HUES64 (cell line): ENCODE data around the gene GPR158.

Experiments
- H3K27ac ChIP-seq: 2 replicates; pipeline ENCODE4 v1.7.0; 2013; ENCODE audit warnings: low read depth, low read length, inconsistent platforms
- H3K27me3 ChIP-seq: 2 replicates; pipeline ENCODE4 v1.6.1; 2013; ENCODE audit warnings: mild to moderate bottlenecking, low read length; ENCODE audit not compliant: insufficient read depth
- H3K36me3 ChIP-seq: 2 replicates; pipeline ENCODE4 v1.6.1; 2013; ENCODE audit warnings: mild to moderate bottlenecking, low read length; ENCODE audit not compliant: insufficient read depth
- H3K4me1 ChIP-seq: 2 replicates; pipeline ENCODE4 v1.6.1; 2013; ENCODE audit warnings: mild to moderate bottlenecking, low read length, moderate library complexity; ENCODE audit not compliant: insufficient read depth
- H3K4me3 ChIP-seq: 2 replicates; pipeline ENCODE4 v1.5.1; 2013; ENCODE audit warnings: mild to moderate bottlenecking, low read length, moderate library complexity
- H3K9ac ChIP-seq: 2 replicates; pipeline ENCODE4 v1.6.1; 2013; ENCODE audit warnings: mild to moderate bottlenecking, low read depth, low read length
- H3K9me3 ChIP-seq: 2 replicates; pipeline ENCODE4 v1.6.1; 2013; ENCODE audit warnings: low read depth, low read length; ENCODE audit not compliant: insufficient read depth
- WGBS: fragments of 150-250, 120-280 bp; methylation state at CpG from one replicate; pipeline ENCODE4 v1.1.7; 2013; ENCODE audit warnings: missing lambda C conversion rate; 5-methylcytosine and 5-hydroxymethylcytosine counted together

GPR158 gene

GRCh38 chr10:25502453-25502852 is 327.7 kb downstream of the GPR158 start:
- WGBS = 56% methylated on average over 1 of the region's 1 CpG

GRCh38 chr10:25504306-25504705 is 329.5 kb downstream of the GPR158 start:
- H3K4me3 ChIP-seq = no peak overlapping the region
- no peak overlapping the region for H3K9ac ChIP-seq
- 82% methylated on average over 3 of the region's 3 CpGs for WGBS
- no peaks in the 10 kb centered on the region for H3K36me3 ChIP-seq
- peaks cover 36% of the 10 kb centered on the region for H3K4me1 ChIP-seq
- H3K27ac ChIP-seq = no peak overlapping the region
- no peaks in the 10 kb centered on the region for H3K9me3 ChIP-seq
- H3K27me3 ChIP-seq = no peaks in the 10 kb centered on the region

More at GRCh38 chr10:25502453-25502852, 327.7 kb downstream of the GPR158 start:
- Histone ChIP-seq H3K9ac (no peak overlapping the region), H3K4me3 (no peak overlapping the region), H3K4me1 (peaks cover 26% of the 10 kb centered on the region), H3K27me3 (no peaks in the 10 kb centered on the region), H3K36me3 (no peaks in the 10 kb centered on the region), H3K9me3 (no peaks in the 10 kb centered on the region), H3K27ac (peak overlapping the region; percentile 15; the same call in 1 of the 2 replicates)

- Histone ChIP-seq H3K4me3 (no peak overlapping the region), H3K36me3 (no peaks in the 10 kb centered on the region), H3K4me1 (peaks cover 32% of the 10 kb centered on the region), H3K9ac (no peak overlapping the region), H3K9me3 (no peaks in the 10 kb centered on the region), H3K27ac (no peak overlapping the region), H3K27me3 (no peaks in the 10 kb centered on the region)
- 97% methylated on average over 2 of the region's 3 CpGs for WGBS
These were observed 330.0 kb downstream of the GPR158 start for GRCh38 chr10:25504838-25505237.

GRCh38 chr10:25505466-25505865 is 330.7 kb downstream of the GPR158 start:
- Histone ChIP-seq H3K9ac (no peak overlapping the region), H3K4me1 (peaks cover 30% of the 10 kb centered on the region), H3K27me3 (no peaks in the 10 kb centered on the region), H3K4me3 (no peak overlapping the region), H3K36me3 (no peaks in the 10 kb centered on the region), H3K9me3 (no peaks in the 10 kb centered on the region), H3K27ac (no peak overlapping the region)
- 86% methylated on average over 3 of the region's 3 CpGs for WGBS

- peaks cover 30% of the 10 kb centered on the region for H3K4me1 ChIP-seq
- no peaks in the 10 kb centered on the region for H3K27me3 ChIP-seq
- no peak overlapping the region for H3K4me3 ChIP-seq
- no peaks in the 10 kb centered on the region for H3K9me3 ChIP-seq
- H3K9ac ChIP-seq = no peak overlapping the region
- H3K36me3 ChIP-seq = no peaks in the 10 kb centered on the region
- 94% methylated on average over 1 of the region's 2 CpGs for WGBS
- no peak overlapping the region for H3K27ac ChIP-seq
These were observed 332.1 kb downstream of the GPR158 start for GRCh38 chr10:25506821-25507335.

GRCh38 chr10:25508112-25508815 is 333.5 kb downstream of the GPR158 start:
- no peak overlapping the region for H3K27ac ChIP-seq

GRCh38 chr10:25509151-25509550 is 334.4 kb downstream of the GPR158 start:
- H3K27me3 ChIP-seq = no peaks in the 10 kb centered on the region
- H3K9ac ChIP-seq = no peak overlapping the region
- no peaks in the 10 kb centered on the region for H3K36me3 ChIP-seq
- no peak overlapping the region for H3K4me3 ChIP-seq
- H3K9me3 ChIP-seq = no peaks in the 10 kb centered on the region
- peaks cover 15% of the 10 kb centered on the region for H3K4me1 ChIP-seq
- 96% methylated on average over 6 of the region's 6 CpGs for WGBS
- H3K27ac ChIP-seq = no peak overlapping the region

More at GRCh38 chr10:25508112-25508815, 333.5 kb downstream of the GPR158 start:
- WGBS = 84% methylated on average over 4 of the region's 5 CpGs
- H3K9ac ChIP-seq = no peak overlapping the region
- H3K9me3 ChIP-seq = no peaks in the 10 kb centered on the region
- peaks cover 19% of the 10 kb centered on the region for H3K4me1 ChIP-seq
- no peak overlapping the region for H3K4me3 ChIP-seq
- H3K27me3 ChIP-seq = no peaks in the 10 kb centered on the region
- H3K36me3 ChIP-seq = no peaks in the 10 kb centered on the region

- Histone ChIP-seq H3K4me1 (no peaks in the 10 kb centered on the region), H3K9me3 (no peaks in the 10 kb centered on the region), H3K27me3 (no peaks in the 10 kb centered on the region), H3K9ac (no peak overlapping the region), H3K36me3 (no peaks in the 10 kb centered on the region), H3K4me3 (no peak overlapping the region), H3K27ac (no peak overlapping the region)
- WGBS = 86% methylated on average over 1 of the region's 2 CpGs
These were observed 347.5 kb downstream of the GPR158 start for GRCh38 chr10:25522294-25522693.

- no peak overlapping the region for H3K4me3 ChIP-seq
- no peaks in the 10 kb centered on the region for H3K36me3 ChIP-seq
- WGBS = 92% methylated on average over 4 of the region's 4 CpGs
- H3K9me3 ChIP-seq = no peaks in the 10 kb centered on the region
- no peaks in the 10 kb centered on the region for H3K27me3 ChIP-seq
- H3K4me1 ChIP-seq = no peaks in the 10 kb centered on the region
- H3K27ac ChIP-seq = no peak overlapping the region
- no peak overlapping the region for H3K9ac ChIP-seq
These were observed 348.3 kb downstream of the GPR158 start for GRCh38 chr10:25522946-25523608.

- H3K9me3 ChIP-seq = no peaks in the 10 kb centered on the region
- WGBS = 88% methylated on average over 7 of the region's 7 CpGs
These were observed 355.5 kb downstream of the GPR158 start for GRCh38 chr10:25530306-25530705.

GRCh38 chr10:25531457-25532061 is 356.8 kb downstream of the GPR158 start:
- no peak overlapping the region for H3K4me3 ChIP-seq
- H3K4me1 ChIP-seq = no peaks in the 10 kb centered on the region
- no peaks in the 10 kb centered on the region for H3K9me3 ChIP-seq
- no peak overlapping the region for H3K9ac ChIP-seq
- WGBS = 92% methylated on average over 5 of the region's 5 CpGs
- no peak overlapping the region for H3K27ac ChIP-seq
- H3K36me3 ChIP-seq = no peaks in the 10 kb centered on the region
- no peaks in the 10 kb centered on the region for H3K27me3 ChIP-seq

More at GRCh38 chr10:25530306-25530705, 355.5 kb downstream of the GPR158 start:
- Histone ChIP-seq H3K4me3 (no peak overlapping the region), H3K27me3 (no peaks in the 10 kb centered on the region), H3K36me3 (no peaks in the 10 kb centered on the region), H3K4me1 (no peaks in the 10 kb centered on the region), H3K9ac (no peak overlapping the region), H3K27ac (no peak overlapping the region)
